HFFc6 (cell line): ENCODE data around the gene SERF2. TPM values are rescaled to one million over a fixed set of nuclear protein-coding genes. Genes with fewer than 3 reads are reported as not detected.

Source experiments
- DNase-seq: peaks from one replicate; pipeline ENCODE4 v3.0.0-alpha.2; 2018
- H3K27ac Mint-ChIP-seq: 2 replicates; pipeline ENCODE4 v1.8.0; 2020; ENCODE audit warnings: mild to moderate bottlenecking, mixed read lengths
- H3K27me3 Mint-ChIP-seq: 2 replicates; pipeline ENCODE4 v1.8.0; 2021; ENCODE audit warnings: mild to moderate bottlenecking, moderate library complexity, mixed read lengths; ENCODE audit not compliant: insufficient read depth
- H3K36me3 Mint-ChIP-seq: 2 replicates; pipeline ENCODE4 v1.8.0; 2021; ENCODE audit warnings: low read depth, mixed read lengths
- H3K4me1 Mint-ChIP-seq: 2 replicates; pipeline ENCODE4 v1.8.0; 2020; ENCODE audit warnings: low read depth, mixed read lengths
- H3K4me3 Mint-ChIP-seq: 2 replicates; pipeline ENCODE4 v1.8.0; 2020; ENCODE audit warnings: mild to moderate bottlenecking, moderate library complexity, mixed read lengths
- H3K9me3 Mint-ChIP-seq: 2 replicates; pipeline ENCODE4 v1.8.0; 2020; ENCODE audit warnings: mild to moderate bottlenecking, mixed read lengths
- total RNA-seq, 6 experiments: library from RNA; stranded (reverse); fragmentation: NEBNext Ultra II Directional; extraction: Animal tissue kit (Norgen Biotek cat#: 25700); gene quantifications; 2 replicates in 1 of 6; 3 replicates in 5 of 6; pipeline ENCODE4 v1.2.3, GENCODE V29; 2021
- TF ChIP-seq, protein P1 (sequence below): fragments of 200-600 bp; sonication (generic); IDR thresholded peaks from 2 replicates; pipeline ENCODE4 v1.5.0; 2021; ENCODE audit warnings: antibody characterized with exemption, mild to moderate bottlenecking

SERF2 gene
- total RNA-seq, 6 experiments from 2014 or later: 908 to 1,158 (median 1,046) TPM

DNA sequence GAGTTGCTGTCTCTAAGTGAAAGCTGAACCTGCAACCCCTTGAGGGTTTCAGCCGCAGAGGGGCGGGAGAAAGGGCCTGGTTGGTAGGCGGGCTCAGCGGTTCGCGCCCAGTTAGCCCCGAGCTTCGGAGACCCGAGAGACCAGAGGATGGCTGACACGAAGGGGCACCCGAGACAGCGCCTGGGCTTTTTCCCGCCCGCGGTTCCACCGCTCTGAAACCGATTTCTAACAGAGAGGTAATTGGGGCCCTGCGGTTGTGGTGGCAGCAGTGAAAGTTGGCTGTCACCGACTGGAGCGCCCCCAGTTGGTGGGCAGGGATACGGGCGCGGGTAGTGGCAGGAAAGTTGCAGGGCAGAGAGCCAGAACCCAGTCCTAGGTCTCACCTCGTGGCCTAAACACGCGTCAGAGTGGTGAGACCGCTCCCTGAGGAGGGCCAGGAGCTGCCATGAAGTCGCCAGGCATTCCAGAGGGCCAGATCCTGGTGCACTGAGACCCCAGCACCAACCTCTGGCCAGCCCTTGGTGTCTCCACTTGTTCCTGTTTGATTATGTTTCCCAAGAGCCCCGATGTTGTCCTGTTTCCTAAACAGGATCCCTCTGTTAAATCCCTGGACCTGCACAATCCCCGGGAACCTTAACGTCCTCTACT is 14.7 kb upstream of the SERF2 start:
- Mint-ChIP-seq H3K4me3 (peak overlapping the region; percentile 93), H3K36me3 (peaks cover 3% of the 10 kb centered on the region; the same call in 1 of the 2 replicates), H3K4me1 (peaks cover 15% of the 10 kb centered on the region), H3K9me3 (no peaks in the 10 kb centered on the region), H3K27me3 (no peaks in the 10 kb centered on the region), H3K27ac (peak overlapping the region; percentile 92)
- DNase-seq: peak; percentile 62
- TF ChIP-seq, protein P1, sequence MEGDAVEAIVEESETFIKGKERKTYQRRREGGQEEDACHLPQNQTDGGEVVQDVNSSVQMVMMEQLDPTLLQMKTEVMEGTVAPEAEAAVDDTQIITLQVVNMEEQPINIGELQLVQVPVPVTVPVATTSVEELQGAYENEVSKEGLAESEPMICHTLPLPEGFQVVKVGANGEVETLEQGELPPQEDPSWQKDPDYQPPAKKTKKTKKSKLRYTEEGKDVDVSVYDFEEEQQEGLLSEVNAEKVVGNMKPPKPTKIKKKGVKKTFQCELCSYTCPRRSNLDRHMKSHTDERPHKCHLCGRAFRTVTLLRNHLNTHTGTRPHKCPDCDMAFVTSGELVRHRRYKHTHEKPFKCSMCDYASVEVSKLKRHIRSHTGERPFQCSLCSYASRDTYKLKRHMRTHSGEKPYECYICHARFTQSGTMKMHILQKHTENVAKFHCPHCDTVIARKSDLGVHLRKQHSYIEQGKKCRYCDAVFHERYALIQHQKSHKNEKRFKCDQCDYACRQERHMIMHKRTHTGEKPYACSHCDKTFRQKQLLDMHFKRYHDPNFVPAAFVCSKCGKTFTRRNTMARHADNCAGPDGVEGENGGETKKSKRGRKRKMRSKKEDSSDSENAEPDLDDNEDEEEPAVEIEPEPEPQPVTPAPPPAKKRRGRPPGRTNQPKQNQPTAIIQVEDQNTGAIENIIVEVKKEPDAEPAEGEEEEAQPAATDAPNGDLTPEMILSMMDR: peak; percentile 84

DNA sequence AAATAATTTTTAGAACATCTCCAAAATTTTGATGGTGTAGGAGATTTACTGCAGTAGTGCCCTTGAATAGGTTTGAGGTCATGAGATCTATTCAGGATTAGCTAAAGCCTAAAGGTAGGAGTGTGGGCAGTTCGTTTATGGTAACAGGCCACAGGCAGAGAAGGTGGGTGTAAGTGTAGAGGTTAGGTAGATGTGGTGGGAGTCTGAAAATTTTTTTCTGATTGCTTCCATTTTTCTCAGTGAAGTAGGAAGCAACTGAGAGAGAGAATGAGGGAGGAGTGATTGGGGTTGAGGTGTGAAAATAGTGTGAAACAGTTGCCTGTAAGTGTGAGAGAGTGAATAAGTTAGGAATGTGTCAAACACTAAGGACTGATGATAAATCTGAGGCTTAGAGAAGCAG is 13.1 kb upstream of the SERF2 start:
- Mint-ChIP-seq H3K4me3 (no peak overlapping the region), H3K9me3 (no peaks in the 10 kb centered on the region), H3K27ac (no peak overlapping the region), H3K27me3 (no peaks in the 10 kb centered on the region), H3K36me3 (no peaks in the 10 kb centered on the region), H3K4me1 (peaks cover 15% of the 10 kb centered on the region)
- no peak for DNase-seq
- TF ChIP-seq, protein P1: no peak

DNA sequence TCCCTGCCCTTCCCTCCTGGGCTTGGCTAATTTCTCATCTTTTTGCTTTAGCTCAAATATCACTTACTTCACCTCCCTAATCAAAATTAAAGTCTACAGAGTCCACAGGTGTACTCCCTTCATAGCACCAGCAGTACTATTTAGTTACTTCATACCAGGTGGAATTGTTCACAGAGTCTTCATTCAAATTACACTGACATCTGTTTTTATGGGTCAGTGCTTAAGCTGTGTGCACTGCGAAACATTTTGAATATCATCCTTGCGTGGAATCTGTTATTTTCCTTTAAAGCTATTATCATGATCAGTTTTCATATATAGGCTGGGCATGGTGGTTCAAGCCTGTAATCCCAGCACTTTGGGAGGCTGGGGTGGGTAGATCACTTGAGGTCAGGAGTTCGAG is 2.7 kb upstream of the SERF2 start:
- peaks cover under 1% of the 10 kb centered on the region for H3K27me3 Mint-ChIP-seq
- H3K4me3 Mint-ChIP-seq: no peak overlapping the region
- DNase-seq: no peak
- TF ChIP-seq, protein P1: no peak
- no peak overlapping the region for H3K27ac Mint-ChIP-seq
- no peaks in the 10 kb centered on the region for H3K9me3 Mint-ChIP-seq
- peaks cover 23% of the 10 kb centered on the region for H3K36me3 Mint-ChIP-seq
- H3K4me1 Mint-ChIP-seq: peaks cover 19% of the 10 kb centered on the region

DNA sequence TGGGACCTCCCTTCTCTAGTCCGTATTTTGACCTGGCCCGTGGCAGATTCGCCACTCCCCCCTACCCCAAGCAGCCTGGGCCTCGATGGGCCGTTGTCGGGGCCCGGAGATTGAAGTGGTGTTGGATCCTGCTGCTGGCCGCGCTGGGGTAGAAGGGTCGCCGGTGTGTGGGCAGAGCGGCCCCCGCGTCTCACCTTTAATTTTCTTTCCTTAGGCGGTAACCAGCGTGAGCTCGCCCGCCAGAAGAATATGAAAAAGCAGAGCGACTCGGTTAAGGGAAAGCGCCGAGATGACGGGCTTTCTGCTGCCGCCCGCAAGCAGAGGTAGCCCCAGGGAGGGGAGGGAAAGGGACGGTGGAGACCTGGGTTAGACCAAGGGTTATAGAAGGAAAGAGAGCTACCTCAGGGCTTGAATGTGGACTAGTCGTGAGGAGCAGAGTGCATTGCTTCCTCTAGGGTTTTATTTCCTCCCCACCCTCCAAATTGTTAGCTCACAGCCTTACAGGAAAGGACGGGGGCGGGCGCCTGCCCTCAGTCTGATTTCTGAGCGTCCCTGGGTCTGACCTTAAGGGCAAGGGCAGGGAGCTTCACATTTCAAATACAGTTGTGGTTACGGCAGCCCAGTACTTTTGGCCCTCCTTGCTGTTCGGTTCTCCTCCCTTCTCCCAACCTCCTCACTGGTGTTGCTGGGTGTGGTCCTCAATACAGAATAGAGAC is 799 bp downstream of the SERF2 start:
- Mint-ChIP-seq H3K27ac (peak overlapping the region; percentile 98), H3K27me3 (peaks cover 11% of the 10 kb centered on the region), H3K36me3 (peaks cover 49% of the 10 kb centered on the region), H3K4me3 (peak overlapping the region; percentile 98), H3K9me3 (no peaks in the 10 kb centered on the region), H3K4me1 (peaks cover 54% of the 10 kb centered on the region)
- TF ChIP-seq, protein P1: peak; percentile 50
- DNase-seq: no peak

DNA sequence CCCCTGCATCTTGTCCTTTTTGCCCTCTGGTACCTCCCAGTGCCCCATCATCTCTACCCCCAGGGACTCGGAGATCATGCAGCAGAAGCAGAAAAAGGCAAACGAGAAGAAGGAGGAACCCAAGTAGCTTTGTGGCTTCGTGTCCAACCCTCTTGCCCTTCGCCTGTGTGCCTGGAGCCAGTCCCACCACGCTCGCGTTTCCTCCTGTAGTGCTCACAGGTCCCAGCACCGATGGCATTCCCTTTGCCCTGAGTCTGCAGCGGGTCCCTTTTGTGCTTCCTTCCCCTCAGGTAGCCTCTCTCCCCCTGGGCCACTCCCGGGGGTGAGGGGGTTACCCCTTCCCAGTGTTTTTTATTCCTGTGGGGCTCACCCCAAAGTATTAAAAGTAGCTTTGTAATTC is 1.5 kb downstream of the SERF2 start:
- H3K4me1 Mint-ChIP-seq: peaks cover 61% of the 10 kb centered on the region
- peak overlapping the region; percentile 98 for H3K27ac Mint-ChIP-seq
- no peaks in the 10 kb centered on the region for H3K9me3 Mint-ChIP-seq
- DNase-seq: no peak
- peaks cover 54% of the 10 kb centered on the region for H3K36me3 Mint-ChIP-seq
- peaks cover 11% of the 10 kb centered on the region for H3K27me3 Mint-ChIP-seq
- TF ChIP-seq, protein P1: no peak
- H3K4me3 Mint-ChIP-seq: peak overlapping the region; percentile 98
